ENCODE data around the gene NME2.

The NME2 gene

DNA sequence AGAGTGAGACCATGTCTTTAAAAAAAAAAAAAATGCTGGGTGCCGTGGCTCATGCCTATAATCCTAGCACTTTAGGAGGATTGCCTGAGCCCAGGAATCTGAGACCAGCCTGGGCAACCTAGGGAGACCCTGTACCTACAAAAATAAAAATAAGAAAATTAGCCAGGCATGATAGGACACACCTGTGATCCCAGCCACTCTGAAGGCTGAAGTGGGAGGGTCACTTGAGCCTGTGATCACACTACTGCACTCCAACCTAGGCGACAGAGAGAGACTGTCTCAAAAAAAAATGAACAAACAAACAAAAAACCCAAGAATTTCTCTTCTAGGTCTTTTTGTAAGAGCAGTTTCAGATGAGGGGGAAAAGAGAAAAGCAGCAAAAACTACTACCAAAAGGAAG is 34.6 kb downstream of the NME2 start:
- no peak for DNase-seq (ENCODE audit: low read depth in 2 of 2)

DNA sequence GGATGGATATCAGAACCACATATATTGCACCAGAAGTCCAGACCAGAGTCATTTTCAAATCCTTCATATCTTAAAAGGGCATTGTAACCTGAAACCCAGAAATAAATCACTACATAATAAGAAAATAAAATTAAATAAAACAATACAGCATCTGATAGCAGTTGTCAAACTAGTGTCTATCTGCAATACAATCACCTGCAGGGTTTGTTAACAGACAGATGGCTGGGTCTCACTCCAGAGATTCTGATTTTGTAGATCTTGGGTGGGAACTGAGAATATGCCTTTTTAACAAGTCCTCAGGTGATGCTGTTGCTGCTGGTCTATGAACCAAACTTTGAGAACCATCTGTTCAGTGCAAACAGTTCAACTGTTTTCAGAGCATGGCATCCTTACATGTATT is 37.6 kb downstream of the NME2 start:
- DNase-seq (ENCODE audit: low read depth in 2 of 2): no peak

DNA sequence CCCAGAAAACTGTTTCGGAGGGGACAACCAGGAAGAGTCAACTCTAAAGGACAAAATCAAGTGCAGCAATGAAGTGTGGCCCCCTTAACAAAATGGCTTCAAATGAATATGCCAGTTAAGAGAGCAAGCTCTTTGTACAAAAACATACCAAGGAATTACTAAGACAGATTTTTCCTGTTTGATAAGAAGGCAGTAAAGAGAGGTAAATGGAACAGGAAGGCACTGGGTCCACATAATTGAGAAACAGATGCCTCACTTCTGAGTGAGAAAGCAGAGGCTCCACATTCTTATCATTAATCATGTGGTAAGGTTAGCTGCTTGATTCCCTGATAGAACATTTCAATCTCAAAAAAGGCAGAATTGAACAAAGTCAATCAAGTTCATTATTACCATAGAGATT is 48.7 kb downstream of the NME2 start:
- DNase-seq (ENCODE audit: low read depth in 2 of 2): no peak

DNA sequence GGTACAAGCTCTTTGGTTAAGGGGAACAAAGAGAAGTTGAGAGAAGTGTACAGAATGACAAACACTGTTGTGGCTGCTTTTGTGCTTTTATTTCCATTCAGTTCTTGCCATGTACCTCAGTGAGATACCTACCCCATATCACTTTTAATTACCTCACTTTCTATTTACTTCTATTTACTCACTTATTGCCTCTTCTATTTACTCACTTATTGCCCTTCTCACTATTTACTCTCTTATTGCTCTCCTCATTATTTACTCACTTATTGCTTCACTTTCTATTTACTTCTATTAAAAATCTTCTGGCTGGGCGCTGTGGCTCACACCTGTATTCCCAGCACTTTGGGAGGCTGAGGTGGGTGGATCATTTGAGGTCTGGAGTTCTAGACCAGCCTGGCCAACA is 51.7 kb downstream of the NME2 start:
- DNase-seq (ENCODE audit: low read depth in 2 of 2): no peak

DNA sequence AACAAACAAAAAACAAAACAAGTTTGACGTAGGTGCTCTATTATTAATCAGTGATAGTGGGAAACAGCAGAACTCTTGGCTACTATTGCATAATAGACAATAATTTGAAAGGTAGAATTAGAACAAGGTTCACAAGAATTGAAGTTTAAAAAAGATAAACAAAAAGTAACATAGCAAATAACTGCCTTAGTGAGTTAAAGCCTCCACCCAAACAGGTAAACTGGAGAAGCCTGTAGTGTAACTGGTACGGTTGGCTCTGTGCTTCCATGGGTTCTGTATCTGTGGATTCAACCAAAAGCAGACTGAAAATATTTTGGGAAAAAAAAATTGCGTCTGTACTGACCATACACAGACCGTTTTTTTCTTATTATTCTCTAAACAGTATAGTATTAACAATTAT is 55.1 kb downstream of the NME2 start:
- DNase-seq (ENCODE audit: low read depth in 2 of 2): no peak

All from stimulated activated CD4-positive, alpha-beta T cell treated with anti-CD3 and anti-CD28 coated beads, Interleukin-1b, Interleukin-23, amount 100 ng/mL, for 4 hours (primary cell).